Neutrophil (primary cell): Measurements from ENCODE around the gene SLC25A39.
A peak's percentile ranks its signal among the peaks of the same experiment; 100 is the strongest.

Source experiments
- H3K27ac ChIP-seq: fragments of 200-600 bp; sonication (generic); 2 replicates; pipeline ENCODE4 v1.5.1; 2016; ENCODE audit warnings: mild to moderate bottlenecking, moderate library complexity
- H3K27me3 ChIP-seq: fragments of 200-600 bp; sonication (generic); 2 replicates; pipeline ENCODE4 v1.6.0; 2016; ENCODE audit warnings: mild to moderate bottlenecking
- H3K36me3 ChIP-seq: fragments of 200-600 bp; sonication (generic); 2 replicates; pipeline ENCODE4 v1.5.1; 2017
- H3K4me1 ChIP-seq, 2 experiments: fragments of 200-600 bp in 1 of 2; sonication (generic) in 1 of 2; 1 replicate in 1 of 2; 2 replicates in 1 of 2; pipeline versions ENCODE4 v1.5.1 to v1.6.1; 2013 to 2016; ENCODE audit warnings: low read depth in 1 of 2, low read length in 1 of 2, mild to moderate bottlenecking in 1 of 2, moderate library complexity in 1 of 2; ENCODE audit not compliant: control insufficient read depth in 1 of 2, insufficient read depth in 1 of 2
- H3K4me3 ChIP-seq, 2 experiments: fragments of 200-600 bp in 1 of 2; sonication (generic) in 1 of 2; 1 replicate in 1 of 2; 2 replicates in 1 of 2; pipeline ENCODE4 v1.5.1; 2013 to 2016; ENCODE audit warnings: low read depth in 1 of 2, low read length in 1 of 2, mild to moderate bottlenecking in 1 of 2, moderate library complexity in 1 of 2
- H3K9me3 ChIP-seq: fragments of 200-600 bp; sonication (generic); 2 replicates; pipeline ENCODE4 v1.5.1; 2016
- CTCF ChIP-seq: fragments of 200-600 bp; sonication (generic); IDR thresholded peaks from 2 replicates; pipeline ENCODE4 v1.5.1; 2016; ENCODE audit warnings: antibody characterized with exemption

Gene SLC25A39

GRCh38 chr17:44351961-44352827 is 27.6 kb upstream of the SLC25A39 start:
- Histone ChIP-seq H3K27ac (no peak overlapping the region), H3K4me3 (no peak overlapping the region), H3K4me1 (peaks cover 45 to 55% of the 10 kb centered on the region in 2 experiments)

GRCh38 chr17:44351464-44351863 is 26.8 kb upstream of the SLC25A39 start:
- no peaks in the 10 kb centered on the region for H3K9me3 ChIP-seq
- peaks cover 50% of the 10 kb centered on the region for H3K36me3 ChIP-seq
- peaks cover 25% of the 10 kb centered on the region for H3K27me3 ChIP-seq
- H3K4me3 ChIP-seq, result no peak overlapping the region
- no peak for TF ChIP-seq CTCF
- H3K27ac ChIP-seq, result no peak overlapping the region
- H3K4me1 ChIP-seq, result peaks cover 52 to 62% of the 10 kb centered on the region in 2 experiments

More at GRCh38 chr17:44351961-44352827, 27.6 kb upstream of the SLC25A39 start:
- TF ChIP-seq CTCF, result no peak
- no peaks in the 10 kb centered on the region for H3K9me3 ChIP-seq
- peaks cover 26% of the 10 kb centered on the region for H3K27me3 ChIP-seq
- H3K36me3 ChIP-seq, result peaks cover 50% of the 10 kb centered on the region

GRCh38 chr17:44350733-44351226 is 26.2 kb upstream of the SLC25A39 start:
- peaks cover 50% of the 10 kb centered on the region for H3K36me3 ChIP-seq
- peak overlapping the region; percentile 6 for H3K27ac ChIP-seq
- TF ChIP-seq CTCF, result peak; percentile 88
- no peak overlapping the region for H3K4me3 ChIP-seq
- H3K9me3 ChIP-seq, result no peaks in the 10 kb centered on the region
- H3K4me1 ChIP-seq, result peaks cover 59 to 69% of the 10 kb centered on the region in 2 experiments
- H3K27me3 ChIP-seq, result peaks cover 18% of the 10 kb centered on the region

GRCh38 chr17:44349553-44350070 is 25.0 kb upstream of the SLC25A39 start:
- Histone ChIP-seq H3K4me3 (no peak overlapping the region), H3K27ac (no peak overlapping the region), H3K9me3 (no peaks in the 10 kb centered on the region), H3K4me1 (peaks cover 70 to 76% of the 10 kb centered on the region in 2 experiments), H3K27me3 (peaks cover 7% of the 10 kb centered on the region), H3K36me3 (peaks cover 50% of the 10 kb centered on the region)
- TF ChIP-seq CTCF, result no peak

- Histone ChIP-seq H3K36me3 (peaks cover 50% of the 10 kb centered on the region), H3K27ac (peak overlapping the region; percentile 93), H3K4me3 (peak overlapping the region; percentile 28 to 93)
Measured at GRCh38 chr17:44348988-44349364, 24.4 kb upstream of the SLC25A39 start.

More at GRCh38 chr17:44348988-44349364, 24.4 kb upstream of the SLC25A39 start:
- H3K9me3 ChIP-seq, result no peaks in the 10 kb centered on the region
- no peak for TF ChIP-seq CTCF
- peaks cover 77 to 80% of the 10 kb centered on the region in 2 experiments for H3K4me1 ChIP-seq
- peaks cover 4% of the 10 kb centered on the region for H3K27me3 ChIP-seq
